SU-DHL-6 (cell line): ENCODE results near the gene POU2AF2.

Experiments
- CTCF ChIP-seq: fragments of 200-600 bp; sonication (generic); IDR thresholded peaks from one replicate; pipeline ENCODE4 v1.5.1; 2017; ENCODE audit warnings: antibody characterized with exemption, mild to moderate bottlenecking, low read length, moderate library complexity; ENCODE audit not compliant: insufficient read depth, poor library complexity, severe bottlenecking
- EZH2phosphoT487 ChIP-seq: fragments of 200-600 bp; sonication (generic), shearing (Covaris generic); conservative IDR thresholded peaks from 2 replicates; pipeline ENCODE4 v1.6.1; 2018; ENCODE audit warnings: mild to moderate bottlenecking, antibody characterized with exemption, low read length, moderate library complexity, mixed read lengths

GRCh38 chr11:111231836-111232235 is 13.7 kb upstream of the POU2AF2 start:
- no peak for TF ChIP-seq CTCF
- no peak for TF ChIP-seq EZH2phosphoT487
